ENCODE data around the gene LBX1. TPM values are rescaled to one million over a fixed set of nuclear protein-coding genes. Genes with fewer than 3 reads are reported as not detected.
A peak's percentile ranks its signal among the peaks of the same experiment; 100 is the strongest.

The LBX1 gene
- total RNA-seq, 1 donor from 2014 or later = not detected

DNA sequence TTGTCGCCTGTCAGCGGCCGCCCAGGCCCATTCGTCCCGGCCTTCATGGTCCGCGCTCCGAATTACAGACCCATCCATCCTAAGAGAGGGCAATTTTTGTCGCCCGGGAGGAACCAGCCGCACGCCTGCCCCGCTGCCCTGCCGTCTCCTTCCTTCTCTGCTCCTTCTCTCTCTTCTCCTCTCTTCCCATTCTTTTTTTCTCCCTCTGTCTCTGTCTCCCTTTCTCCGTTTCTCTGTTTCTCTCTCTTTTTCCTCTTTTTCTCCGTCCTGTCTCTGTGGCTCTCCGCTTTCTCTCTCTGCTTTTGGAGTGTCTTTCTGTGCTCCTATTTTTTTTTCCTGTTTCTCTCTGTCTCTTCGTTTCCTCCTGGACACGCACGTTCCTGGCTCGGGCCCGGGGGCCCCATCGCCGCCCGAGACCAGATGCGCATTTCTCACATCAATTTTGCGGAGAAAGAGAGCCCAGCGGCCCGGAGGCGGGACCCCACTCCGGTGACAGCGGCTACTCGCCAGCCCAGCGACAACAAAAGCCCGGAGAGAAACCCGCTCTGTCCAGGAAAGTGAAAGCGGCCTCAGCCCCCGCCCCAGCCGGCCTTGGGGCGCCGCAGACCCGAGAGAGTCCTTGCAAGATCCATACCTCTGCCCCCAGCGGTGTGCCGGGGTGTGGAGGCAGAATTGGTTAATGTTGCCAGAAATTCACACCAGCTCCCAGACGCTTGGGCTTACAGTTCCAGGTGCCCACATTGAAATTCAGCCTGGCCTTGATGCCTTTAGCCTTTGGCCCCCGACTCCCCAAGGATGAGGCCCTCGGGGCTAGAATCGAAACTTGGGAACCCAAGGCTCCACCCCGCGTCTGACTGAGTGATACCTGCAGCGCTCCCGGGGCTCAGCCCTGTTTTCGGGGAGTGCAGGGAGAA, 4.1 kb downstream of the LBX1 start:
- DNase-seq (ENCODE audit: low spot score) = no peak

DNA sequence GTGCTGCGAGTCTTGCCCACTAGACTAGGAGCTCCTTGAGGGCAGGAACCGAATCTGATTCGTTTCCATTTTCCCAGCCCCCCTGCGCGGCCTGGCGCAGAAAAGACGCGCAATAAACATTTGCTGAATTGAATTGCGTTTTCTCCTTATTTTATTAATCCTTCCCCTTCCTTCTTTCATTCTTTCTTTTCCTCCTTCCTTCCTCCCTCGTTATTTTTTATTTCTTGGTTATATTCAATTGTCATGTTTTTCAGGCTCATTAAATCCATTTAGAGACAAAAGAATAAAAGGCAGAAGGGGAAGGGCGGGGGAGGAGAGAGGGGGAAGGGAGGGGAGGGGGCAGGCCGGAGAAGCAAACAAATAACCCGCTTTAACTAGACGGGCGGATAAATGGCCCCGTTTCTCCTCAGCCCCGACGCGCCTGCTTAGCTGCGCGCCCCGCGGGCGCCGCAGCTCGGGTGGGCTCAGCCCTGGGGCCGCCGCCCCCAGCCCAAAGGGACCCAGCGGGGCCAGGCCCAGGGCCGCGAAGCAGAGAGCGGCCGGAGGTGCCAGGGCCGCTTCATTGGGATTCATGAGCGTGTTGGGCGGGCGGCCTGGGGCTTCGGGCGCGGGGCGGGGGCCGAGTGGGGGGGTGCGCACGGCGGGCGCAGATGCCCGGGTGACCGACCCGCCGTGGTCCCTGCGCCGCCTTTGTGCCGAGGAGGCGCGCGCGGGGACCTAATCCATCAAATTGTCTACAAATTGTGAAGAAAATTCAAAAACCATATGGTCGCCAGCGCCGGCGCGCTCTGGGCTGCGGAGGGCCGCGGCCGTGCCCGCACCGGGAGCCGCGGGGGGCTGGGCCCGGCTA, 5.0 kb downstream of the LBX1 start:
- DNase-seq (ENCODE audit: low spot score) = no peak

DNA sequence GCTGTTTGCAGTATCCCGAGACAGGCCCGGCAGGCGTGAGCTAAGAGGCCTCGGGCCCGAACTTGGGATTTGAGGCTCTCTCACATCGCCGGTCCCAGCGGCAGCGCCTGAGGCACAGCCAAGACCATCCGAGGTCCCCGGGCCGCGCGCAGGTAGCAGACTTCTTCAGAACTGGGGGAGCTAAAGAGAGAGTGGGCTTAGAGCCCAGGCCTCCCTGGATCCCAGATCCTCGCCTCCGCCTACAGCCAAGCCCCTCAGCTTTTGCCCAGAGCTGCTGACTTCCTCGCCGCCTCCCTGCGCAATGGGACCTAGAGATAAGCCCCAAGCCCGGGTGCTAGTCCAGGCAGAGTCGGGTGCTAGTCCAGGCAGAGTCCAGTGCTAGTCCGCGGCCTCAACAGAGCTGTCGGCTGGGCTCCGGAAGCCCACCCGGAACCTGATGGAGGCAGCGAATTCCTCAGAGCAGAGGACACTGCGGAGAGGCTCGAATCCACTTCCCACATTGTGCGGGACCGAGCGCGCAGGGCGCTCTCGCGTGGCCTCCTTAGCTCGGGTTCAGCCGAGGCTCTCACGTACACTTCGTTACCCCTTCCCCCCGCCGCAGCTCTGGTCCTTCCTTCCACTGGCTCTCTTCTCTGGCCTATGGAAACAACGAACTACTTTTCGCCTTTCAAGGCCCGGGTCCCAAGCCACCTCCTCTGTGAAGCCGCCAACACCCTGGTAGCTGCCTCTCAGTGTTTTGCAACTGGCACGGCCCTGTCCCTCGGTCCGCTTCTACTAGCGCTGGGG, 5.8 kb downstream of the LBX1 start:
- DNase-seq (ENCODE audit: low spot score) = no peak

DNA sequence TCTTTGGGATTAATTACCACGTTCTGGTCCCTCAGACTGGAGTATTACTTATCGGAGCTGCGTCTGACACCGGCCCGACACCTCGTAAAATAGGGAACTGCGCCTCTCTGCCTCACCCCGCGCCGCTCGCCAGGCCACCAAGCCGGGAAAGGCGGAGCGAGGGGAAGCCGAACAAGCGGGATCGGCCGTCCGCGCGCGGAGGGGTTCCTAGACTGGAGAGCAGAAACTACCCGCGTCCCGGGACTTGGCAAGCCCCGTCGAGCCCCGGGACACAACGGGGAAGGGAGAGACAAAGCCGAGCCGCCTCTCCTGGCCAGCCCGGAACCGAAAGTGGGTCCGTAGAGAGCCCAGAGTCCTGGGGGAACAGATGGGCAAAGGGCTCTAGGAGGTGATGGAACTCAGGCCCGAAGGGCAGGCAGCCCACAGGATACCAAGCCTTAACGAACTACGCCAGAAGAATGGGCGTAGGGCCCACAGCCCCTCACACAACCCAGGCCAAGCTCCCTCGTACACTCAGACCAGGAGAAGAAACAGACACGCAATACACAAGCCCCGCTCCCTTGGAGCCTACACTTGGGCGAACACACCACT, 6.5 kb downstream of the LBX1 start:
- no peak for DNase-seq (ENCODE audit: low spot score)

DNA sequence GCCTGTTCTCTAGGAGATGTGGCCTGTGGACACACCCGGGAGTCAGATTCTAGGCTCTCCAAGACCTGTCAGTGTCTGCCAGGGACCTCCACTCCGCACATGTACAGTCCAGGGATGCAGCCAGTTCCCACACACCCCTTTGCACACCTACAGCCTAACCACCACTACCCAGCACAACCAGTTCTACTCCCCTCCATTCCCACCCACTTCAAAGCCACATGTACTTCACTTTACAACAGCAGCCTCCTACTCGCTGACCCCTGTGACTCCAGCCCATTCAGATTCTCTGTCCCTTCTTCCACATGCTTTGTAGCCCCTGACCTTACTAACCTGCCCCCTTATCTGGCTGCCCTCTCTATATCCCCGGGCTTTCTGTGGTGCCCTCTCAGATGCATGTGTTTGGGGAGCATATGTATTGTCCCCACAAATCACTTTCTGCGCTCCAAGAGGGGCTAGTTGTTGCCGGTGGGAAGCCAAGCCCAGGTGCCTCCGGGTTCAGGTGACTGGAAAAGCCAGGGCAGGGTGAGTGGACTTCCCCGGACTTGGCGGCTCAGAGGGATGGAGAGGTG, 7.2 kb downstream of the LBX1 start:
- no peak for DNase-seq (ENCODE audit: low spot score)

DNA sequence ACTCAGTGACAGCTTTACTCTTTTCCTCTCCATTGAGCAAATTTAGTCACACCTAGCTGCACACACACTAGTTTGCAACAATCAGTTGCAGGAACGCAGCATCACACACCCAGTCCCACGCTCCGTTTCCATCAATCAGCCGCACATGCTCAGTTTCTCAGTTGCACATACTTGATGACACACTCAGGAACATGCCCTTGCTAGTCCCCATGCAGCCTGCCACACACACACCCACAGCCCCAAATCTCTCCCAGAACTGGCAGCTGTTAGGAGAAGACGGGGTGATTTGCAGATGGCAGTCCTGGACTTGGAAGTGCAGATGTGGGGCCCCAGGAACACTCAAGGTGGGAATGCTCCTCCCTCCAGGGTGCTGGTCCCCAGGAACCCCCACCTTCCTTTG, 7.7 kb downstream of the LBX1 start:
- DNase-seq (ENCODE audit: low spot score) = no peak

DNA sequence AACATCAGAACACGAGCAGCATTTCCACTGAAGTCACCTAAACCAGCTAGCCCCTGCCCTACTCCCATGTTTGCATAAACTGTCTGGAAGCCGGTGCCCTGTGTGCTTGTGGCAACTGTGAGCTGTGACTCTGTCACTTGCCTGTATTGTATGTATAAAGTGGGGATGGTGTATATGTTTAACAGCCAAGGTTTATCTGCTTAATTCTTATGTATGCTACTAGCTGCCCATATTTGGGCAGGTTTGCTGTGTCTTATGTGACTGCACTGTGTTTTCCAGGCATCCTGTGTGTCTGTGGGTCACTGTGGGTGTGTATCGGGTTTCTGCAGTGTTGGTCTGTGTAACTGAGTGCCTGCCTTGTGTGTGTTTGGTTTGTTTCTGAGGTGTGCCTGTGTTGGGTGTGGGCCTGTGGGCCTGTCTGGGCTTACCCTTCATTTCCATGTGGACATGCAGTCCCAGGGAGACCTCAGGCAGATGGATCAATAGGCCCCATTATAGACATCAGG, 9.3 kb downstream of the LBX1 start:
- no peak for DNase-seq (ENCODE audit: low spot score)

DNA sequence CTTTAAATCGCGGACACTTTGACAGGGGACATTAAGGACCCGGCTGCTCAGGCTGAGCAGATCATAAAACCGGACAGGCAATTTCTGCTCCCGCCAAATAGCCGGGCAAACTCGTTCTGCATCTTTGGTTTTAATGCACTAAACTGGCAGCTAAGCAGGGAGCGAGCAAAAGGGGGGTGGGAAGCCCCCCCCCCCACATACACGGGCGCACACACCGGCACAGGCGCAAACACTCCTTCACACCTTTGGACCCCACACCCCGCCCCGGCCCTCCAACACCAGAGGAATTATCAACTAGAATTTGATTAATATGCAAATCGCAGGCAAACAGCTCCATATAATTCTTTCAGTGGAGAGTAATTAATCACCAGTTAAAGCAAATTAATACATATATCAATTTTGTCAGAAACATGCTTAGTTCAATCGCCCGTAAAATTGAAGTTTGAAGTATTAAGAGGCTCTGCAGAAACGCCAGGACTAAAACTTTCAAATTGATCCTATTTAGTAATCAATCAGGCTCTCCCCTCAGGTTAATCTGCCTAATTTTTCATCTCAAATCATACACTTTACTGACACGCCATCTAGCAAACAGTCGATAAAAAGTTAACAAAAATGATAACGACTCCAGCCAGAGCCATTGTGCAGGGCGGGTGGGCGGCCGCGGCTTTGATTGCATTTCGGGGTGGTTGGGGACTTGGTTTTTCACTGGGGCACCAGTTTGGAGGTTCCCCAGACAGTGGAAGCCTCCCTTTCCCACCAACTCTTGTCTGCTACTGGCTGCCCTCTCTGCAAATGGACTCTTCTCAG, 9.9 kb downstream of the LBX1 start:
- DNase-seq (ENCODE audit: low spot score) = no peak

DNA sequence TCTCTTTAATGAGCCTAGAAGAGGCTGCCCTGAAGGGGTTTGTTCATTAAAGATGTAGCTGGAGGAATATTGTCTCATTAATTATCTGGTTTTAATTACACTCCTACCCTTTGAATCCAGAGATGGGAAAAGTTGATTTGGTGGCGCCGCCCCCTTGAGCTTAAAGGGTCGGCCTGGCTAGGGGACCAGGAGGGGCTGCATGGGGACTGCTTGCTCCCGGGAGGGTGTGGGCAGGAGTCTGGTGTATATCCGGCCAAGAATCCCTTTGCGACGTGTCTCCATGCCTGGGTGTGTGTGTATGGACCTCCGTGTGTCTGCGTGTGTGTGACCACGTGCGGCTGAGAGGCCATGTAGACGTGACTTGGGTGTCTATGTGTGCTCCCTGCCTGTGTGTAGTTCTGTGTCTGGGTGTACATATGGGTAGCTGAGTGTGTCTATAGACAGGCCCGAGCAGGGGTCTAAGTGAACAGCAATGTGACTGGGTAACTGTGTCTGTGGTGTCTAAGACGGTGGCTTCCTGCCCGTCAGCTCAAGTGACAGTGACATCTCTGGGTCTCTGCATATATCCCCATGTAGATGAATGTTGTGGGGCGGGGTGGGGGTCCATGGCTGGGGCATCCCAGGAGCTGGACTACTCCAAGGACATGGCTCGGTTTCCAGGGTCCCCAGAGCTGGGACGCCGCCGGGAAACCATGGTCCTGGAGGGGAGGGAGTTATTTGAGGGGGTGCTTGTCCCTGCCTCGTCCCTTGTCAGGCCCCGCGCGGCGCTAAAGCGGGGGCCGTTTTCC, 10.7 kb downstream of the LBX1 start:
- no peak for DNase-seq (ENCODE audit: low spot score)

DNA sequence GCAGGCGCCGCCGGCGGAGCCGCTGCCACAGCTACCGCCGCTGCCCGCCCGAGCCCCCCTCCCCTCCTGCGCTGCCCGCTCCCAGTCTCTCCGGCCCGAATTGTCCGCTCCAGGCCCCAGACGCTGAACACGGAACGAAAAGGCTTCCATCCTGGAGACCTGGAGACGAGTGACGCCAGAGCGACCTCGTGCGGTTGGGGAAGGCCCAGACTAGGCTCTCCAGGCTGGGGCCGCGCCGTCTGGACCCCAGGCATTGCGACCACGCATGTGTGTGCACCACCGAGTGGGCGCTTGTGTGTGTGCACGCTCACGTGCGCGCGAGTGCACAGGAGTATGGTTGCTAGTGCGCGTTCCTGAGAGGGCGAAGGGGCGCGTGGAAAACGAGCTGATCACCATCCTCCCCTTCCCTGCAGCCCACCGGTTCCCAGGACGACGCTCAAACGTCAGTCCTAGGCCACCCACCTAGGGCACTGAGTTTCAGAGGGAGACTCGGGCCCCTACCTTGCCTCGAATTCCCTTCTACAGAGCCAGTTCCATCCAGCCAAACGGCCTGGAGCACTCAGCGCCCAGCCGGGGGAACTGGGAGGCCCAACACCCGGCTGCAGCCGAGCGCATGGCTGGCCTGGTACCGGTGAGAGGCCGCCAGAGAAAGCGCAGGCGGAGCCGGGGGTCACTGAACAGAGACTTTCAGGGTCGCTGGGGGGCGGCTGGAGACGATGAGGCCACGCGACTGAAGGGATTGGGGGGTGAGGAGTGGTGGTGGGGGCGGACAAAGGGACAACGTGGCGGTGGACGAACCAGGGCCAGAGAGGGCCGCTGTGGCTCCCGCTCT, 11.6 kb downstream of the LBX1 start:
- peak; percentile 28 for DNase-seq (ENCODE audit: low spot score)

DNA sequence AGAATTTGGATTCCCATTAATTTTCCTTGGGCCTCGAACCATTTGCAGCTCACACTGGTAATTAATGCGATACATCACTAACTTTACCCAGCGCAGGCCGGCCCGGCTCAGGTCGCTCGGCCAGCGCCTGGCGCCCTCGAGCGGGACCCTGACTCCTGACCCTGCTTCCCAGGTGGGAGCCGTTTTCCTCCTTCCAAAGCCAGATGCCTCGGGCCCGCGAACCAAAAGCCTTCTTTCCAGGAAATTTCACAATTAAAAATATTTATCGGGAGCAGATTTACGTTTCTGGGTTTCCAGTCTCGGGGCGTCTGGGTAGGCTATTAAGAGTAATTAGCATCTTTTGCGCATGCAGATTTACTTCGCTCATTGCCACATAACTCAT, 12.2 kb downstream of the LBX1 start:
- DNase-seq (ENCODE audit: low spot score) = no peak

DNA sequence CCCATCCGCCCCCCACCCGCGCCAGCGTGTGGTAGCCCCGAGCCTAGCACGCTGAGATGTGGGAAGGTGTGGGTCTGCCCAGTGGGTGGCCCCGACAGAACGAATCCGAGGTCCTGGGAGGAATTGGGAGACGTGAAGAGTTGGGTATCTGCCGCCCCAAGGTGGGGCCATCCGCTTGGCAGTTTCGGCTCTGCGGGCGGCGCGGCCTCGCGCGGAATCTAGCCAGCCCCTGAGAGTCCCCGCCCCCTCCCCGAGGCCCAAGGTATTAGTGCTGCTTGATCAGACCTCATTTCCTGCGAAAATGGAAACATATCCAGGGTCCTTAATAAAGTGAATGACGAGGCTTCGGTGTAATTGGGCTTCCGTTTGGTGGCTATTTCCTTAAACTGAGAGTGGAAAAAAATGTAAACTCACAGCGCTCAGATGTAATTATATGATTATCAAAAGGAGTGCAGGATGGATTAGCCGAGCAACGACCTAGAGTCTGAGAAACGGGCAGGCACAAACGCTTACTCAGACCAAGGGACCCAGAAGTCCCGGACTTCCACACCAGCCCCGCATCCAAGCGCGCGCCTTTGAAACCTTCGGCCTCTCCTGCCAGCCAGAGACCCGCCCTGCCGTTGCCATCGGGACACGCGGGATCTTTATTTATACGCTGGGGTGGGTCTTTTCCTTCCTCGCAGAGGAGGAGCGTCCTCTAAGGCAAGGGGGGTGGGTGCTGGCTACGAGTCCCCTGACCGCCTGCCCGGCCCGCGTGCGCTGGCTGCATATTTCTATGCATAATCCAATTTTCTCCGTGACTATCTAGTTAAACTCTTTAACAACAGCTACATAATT, 12.8 kb downstream of the LBX1 start:
- no peak for DNase-seq (ENCODE audit: low spot score)

DNA sequence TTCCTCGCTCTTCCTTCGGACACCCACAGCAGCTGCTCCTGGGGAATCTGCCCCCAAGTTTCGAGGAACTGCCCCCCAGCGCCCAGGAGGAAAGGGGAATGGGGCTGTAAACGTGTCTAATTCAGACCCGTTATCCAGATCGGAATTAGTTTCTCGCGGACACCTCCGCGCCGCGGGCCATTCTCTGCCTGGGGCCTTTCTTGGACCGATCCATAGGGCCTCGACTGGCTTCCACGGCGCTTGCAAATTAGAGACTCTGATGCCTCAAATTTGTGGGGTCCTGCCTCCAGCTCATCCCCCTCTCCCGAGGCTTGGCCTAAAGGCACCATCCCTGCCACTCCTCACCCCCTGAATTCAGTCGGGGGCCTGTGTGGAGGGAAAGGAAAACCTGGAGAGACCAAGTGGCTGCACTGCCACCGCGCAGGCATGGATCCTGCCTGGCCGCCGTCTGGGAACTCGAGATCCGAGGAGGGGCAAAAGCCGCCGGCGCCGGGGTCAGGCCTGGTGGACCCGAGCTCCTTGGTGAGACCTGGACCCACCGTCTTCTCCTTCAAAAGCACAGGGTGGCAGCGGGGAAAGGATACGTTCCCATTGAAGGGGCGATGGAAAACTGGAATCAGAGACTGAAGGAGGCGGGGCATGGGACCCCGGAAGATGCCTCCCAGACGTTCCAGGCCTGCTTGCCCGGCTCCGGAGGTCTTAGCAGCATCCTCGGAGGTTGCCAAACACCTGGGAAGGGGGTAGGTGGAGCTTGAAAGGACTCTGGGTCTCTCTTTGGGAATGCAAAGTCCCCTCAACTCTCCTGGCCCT, 13.7 kb downstream of the LBX1 start:
- no peak for DNase-seq (ENCODE audit: low spot score)

DNA sequence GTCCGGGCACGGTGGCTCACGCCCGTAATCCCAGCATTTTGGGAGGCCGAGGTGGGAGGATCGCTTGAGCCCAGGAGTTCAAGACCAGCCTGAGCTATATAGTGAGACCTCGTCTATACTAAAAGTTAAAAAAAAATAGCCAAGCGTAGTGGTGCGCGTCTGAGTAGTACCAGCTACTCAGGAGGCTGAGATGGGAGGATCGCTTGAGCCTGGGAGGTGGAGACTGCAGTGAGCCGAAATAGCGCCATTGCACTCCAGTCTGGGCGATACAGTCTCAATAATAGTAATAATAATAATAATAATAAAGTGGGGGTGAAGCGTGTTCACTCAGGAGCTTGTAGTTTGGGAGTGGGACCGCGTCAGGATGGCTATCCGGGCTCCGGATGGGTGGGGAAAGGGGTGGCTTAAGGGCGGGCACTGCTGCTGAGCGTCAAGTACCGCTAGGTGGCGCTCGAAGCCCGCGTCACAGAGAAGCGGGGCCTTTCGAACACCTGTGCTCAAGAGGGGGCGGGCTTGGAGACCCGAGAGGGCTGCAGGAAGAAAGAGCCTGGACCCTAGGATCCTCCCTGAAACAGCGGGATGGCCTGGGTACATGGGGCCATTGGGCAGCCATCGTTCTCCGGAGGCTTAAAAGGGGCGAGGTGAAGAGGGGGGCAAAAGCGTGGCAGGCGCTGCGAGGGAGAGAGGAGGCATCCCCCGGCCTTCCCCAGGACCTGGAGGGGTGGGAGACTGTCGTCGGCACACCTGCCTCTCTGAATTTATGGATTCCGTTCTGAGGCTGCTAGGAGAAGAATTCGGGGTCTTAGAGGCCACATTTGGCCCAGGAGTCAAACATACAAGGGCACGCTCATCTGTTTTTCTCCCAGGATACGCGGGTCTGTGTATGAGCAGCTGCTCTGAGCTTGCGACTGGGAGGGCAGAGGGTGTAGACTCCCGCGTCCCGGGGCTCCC, 14.5 kb downstream of the LBX1 start:
- DNase-seq (ENCODE audit: low spot score) = peak; percentile 53

DNA sequence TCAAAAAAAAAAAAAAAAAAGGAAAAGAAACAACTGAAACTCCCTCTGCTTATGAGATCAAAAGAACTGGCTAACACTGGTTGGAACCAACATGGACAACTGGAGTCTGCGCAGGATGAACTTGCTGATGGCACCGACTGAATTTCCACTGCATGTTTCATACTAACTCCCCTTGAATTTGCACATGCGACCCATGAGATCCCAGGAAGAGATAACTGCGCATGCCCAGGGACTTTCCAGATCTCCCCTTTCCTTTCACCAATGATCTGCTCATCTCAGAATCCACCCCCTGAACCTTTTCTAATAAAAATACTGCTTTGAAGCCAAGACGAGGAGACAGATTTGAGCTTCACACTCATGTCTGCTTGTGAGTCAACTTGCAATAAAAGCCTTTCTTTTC, 20.7 kb downstream of the LBX1 start:
- DNase-seq (ENCODE audit: low spot score) = no peak

DNA sequence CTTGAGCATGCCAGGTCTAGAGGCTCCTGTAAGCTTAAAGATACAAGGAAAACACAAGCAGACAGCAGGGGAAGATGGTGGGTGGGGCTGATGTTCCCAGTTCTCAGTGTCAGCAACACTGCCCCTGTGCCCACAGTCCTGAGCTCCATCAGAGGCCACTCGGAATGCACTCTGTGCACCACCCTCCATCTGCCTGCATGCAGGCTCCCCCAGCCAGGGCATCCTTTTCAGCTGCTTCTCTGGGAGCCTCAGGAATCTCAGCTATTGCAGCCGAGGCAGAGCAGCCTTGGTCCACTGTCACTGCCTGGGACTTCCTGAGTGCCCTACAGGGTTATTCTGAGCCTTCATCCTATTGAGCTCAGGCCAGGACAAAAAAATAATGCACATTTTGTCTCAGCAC, 22.2 kb downstream of the LBX1 start:
- no peak for DNase-seq (ENCODE audit: low spot score)

Data from mucosa of gallbladder (tissue), 1 donor.